ENCODE measurements around the gene PIGU.

GRCh38 chr20:34560141-34560523 is 116.8 kb downstream of the PIGU start:
- TF ChIP-seq ZNF384 (IDR thresholded peaks at IDR 0.05; ENCODE audit: low read depth, low read length) (no peak), EP300 (IDR thresholded peaks at IDR 0.05; ENCODE audit: low read length) (no peak), TCF7L2 (IDR thresholded peaks at IDR 0.05; ENCODE audit: low read depth, low read length) (no peak), CBX5 (IDR thresholded peaks at IDR 0.05; ENCODE audit: borderline replicate concordance, low read depth) (no peak), THAP7 (CRISPR knock-in tag; IDR thresholded peaks at IDR 0.05) (no peak), JUN (IDR thresholded peaks at IDR 0.05; ENCODE audit: borderline replicate concordance, low read depth, low read length) (no peak), JUN (CRISPR knock-in tag; IDR thresholded peaks at IDR 0.05; ENCODE audit: borderline replicate concordance) (no peak), FOXM1 (IDR thresholded peaks at IDR 0.05; ENCODE audit: low read depth) (no peak), FOXM1 (CRISPR knock-in tag; IDR thresholded peaks at IDR 0.05; ENCODE audit: low read depth) (no peak), ZBTB43 (CRISPR knock-in tag; IDR thresholded peaks at IDR 0.05) (no peak), ETV6 (IDR thresholded peaks at IDR 0.05; ENCODE audit: borderline replicate concordance in 1 of 2, low read depth in 2 of 2, low read length in 1 of 2) (no peak), ETV6 (CRISPR knock-in tag; IDR thresholded peaks at IDR 0.05; ENCODE audit: borderline replicate concordance) (no peak), CSDE1 (IDR thresholded peaks at IDR 0.05) (no peak), CTCF (IDR thresholded peaks at IDR 0.05 in 2 of 3, conservative IDR thresholded peaks at IDR 0.05 in 1 of 3; ENCODE audit: insufficient read depth in 2 of 3, low read depth in 1 of 3, low read length in 3 of 3) (no peak), ZBTB17 (CRISPR knock-in tag; IDR thresholded peaks at IDR 0.05) (no peak)

Measured in K562 (cell line).